ENCODE measurements around the gene SUV39H2. TPM values are rescaled to one million over a fixed set of nuclear protein-coding genes. Genes with fewer than 3 reads are reported as not detected.

SUV39H2 gene
- total and polyA plus RNA-seq, 2 experiments from 2014 or later = 9.3 to 14.6 TPM

DNA sequence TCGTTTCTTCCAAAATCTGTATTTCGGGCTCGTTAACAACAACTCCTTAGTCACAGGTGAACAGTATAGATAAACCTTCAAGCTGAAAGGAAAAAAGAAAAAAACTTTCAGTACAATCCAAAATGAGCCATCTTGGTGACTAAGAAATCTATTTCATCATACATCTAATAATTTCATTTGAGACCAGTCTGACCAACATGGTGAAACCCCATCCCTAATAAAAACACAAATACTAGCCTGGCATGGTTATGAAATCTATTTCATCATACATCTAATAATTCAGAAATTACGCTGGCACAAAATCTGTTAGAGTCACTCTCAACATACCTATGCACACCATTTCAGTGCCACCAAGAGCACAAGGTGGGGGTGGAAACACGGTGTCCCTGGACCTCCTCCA is 66.4 kb downstream of the SUV39H2 start:
- in situ Hi-C loops (cut with MboI) = no loop called here
- H3K4me1 ChIP-seq (ENCODE audit: insufficient read depth) = no peaks in the 10 kb centered on the region
- H2AFZ ChIP-seq = no peak overlapping the region
- no peak overlapping the region for H3K4me3 ChIP-seq
- no peaks in the 10 kb centered on the region for H3K9me2 ChIP-seq (ENCODE audit: insufficient read depth)
- no peaks in the 10 kb centered on the region for H4K20me1 ChIP-seq (ENCODE audit: insufficient read depth)
- WGBS, 2 experiments (ENCODE audit: low coverage in 1 of 2, low lambda C conversion rate in 2 of 2, missing lambda C conversion rate in 2 of 2) = 97 to 98% methylated on average over 5 of the region's 5 CpGs
- TF ChIP-seq EZH2phosphoT487 (IDR thresholded peaks at IDR 0.05; ENCODE audit: insufficient read depth, low read depth) = no peak
- no peak for TF ChIP-seq EZH2 (IDR thresholded peaks at IDR 0.05; ENCODE audit: insufficient read depth, poor library complexity, severe bottlenecking)
- peaks cover 12% of the 10 kb centered on the region for H3K36me3 ChIP-seq (ENCODE audit: low read depth)
- DNase-seq = peak; percentile 28
- no peak overlapping the region for H3K9ac ChIP-seq
- H3K27ac ChIP-seq = no peak overlapping the region
- no peak overlapping the region for H3K4me2 ChIP-seq (ENCODE audit: unreplicated experiment)
- H3F3A ChIP-seq (ENCODE audit: insufficient read depth) = no peaks in the 10 kb centered on the region
- peaks cover 46% of the 10 kb centered on the region for H3K79me2 ChIP-seq (ENCODE audit: insufficient read depth)
- H3K27me3 ChIP-seq (replicated peaks; ENCODE audit: insufficient read depth) = no peaks in the 10 kb centered on the region
- no peaks in the 10 kb centered on the region for H3K9me3 ChIP-seq (ENCODE audit: low read depth)

DNA sequence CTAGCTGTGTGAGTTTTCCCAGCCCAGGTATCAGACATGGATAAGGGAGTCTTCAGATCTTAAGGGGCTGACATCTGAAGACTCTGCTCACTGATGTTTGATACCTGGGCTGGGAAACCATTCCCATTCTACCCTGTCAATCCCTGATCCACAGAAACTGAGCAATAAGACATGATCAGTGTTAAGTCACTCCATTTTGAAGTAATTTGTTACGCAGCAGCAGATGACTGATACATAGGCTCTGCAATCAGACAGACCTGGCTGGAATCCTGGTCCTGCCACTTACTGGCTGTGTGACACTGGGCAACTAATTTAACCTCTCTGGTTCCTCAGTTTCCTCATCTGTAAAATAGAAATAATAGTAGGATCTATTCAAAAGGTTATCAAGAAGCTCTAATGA is 68.6 kb downstream of the SUV39H2 start:
- TF ChIP-seq EZH2 (IDR thresholded peaks at IDR 0.05; ENCODE audit: insufficient read depth, poor library complexity, severe bottlenecking) (no peak), EZH2phosphoT487 (IDR thresholded peaks at IDR 0.05; ENCODE audit: insufficient read depth, low read depth) (no peak)
- Histone ChIP-seq H2AFZ (no peak overlapping the region), H3K9ac (no peak overlapping the region), H3K27me3 (replicated peaks; ENCODE audit: insufficient read depth) (no peaks in the 10 kb centered on the region), H3K27ac (no peak overlapping the region), H3K79me2 (ENCODE audit: insufficient read depth) (peaks cover 68% of the 10 kb centered on the region), H3K9me3 (ENCODE audit: low read depth) (no peaks in the 10 kb centered on the region), H3K4me2 (ENCODE audit: unreplicated experiment) (no peak overlapping the region), H3K36me3 (ENCODE audit: low read depth) (peaks cover 12% of the 10 kb centered on the region), H3K9me2 (ENCODE audit: insufficient read depth) (no peaks in the 10 kb centered on the region), H3K4me1 (ENCODE audit: insufficient read depth) (no peaks in the 10 kb centered on the region), H3K4me3 (no peak overlapping the region), H3F3A (ENCODE audit: insufficient read depth) (peaks cover 5% of the 10 kb centered on the region), H4K20me1 (ENCODE audit: insufficient read depth) (no peaks in the 10 kb centered on the region)
- WGBS, 2 experiments (ENCODE audit: low coverage in 1 of 2, low lambda C conversion rate in 2 of 2, missing lambda C conversion rate in 2 of 2) = 100% methylated on average over 1 of the region's 1 CpG
- in situ Hi-C loops (cut with MboI) = no loop called here
- no peak for DNase-seq

DNA sequence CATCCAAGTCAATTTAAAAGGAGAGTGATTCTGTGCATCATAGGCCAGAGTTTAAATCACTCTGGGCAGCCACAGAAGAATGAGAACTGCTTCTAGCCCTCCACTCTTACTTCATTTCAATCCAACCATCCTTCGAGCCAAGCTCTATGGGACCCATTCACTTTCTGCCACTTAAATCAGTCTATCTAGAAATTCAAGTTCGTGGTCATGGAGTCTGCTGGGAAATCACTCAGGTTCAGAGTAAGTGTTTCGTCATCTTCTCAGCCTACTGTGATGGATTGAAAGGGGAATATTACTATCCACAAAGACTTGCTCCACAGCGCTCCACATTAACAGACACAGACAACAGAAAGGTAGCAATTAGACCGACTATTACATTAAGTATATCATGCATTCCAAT is 70.6 kb downstream of the SUV39H2 start:
- no peaks in the 10 kb centered on the region for H3K9me3 ChIP-seq (ENCODE audit: low read depth)
- H4K20me1 ChIP-seq (ENCODE audit: insufficient read depth) = no peaks in the 10 kb centered on the region
- no peak overlapping the region for H3K4me2 ChIP-seq (ENCODE audit: unreplicated experiment)
- in situ Hi-C loops (cut with MboI) = no loop called here
- no peak for DNase-seq
- no peaks in the 10 kb centered on the region for H3K9me2 ChIP-seq (ENCODE audit: insufficient read depth)
- peaks cover 5% of the 10 kb centered on the region for H3K4me1 ChIP-seq (ENCODE audit: insufficient read depth)
- no peak overlapping the region for H3K9ac ChIP-seq
- WGBS, 2 experiments (ENCODE audit: low coverage in 1 of 2, low lambda C conversion rate in 2 of 2, missing lambda C conversion rate in 2 of 2) = 92 to 94% methylated on average over 5 of the region's 5 CpGs
- peaks cover 19% of the 10 kb centered on the region for H3F3A ChIP-seq (ENCODE audit: insufficient read depth)
- no peak overlapping the region for H3K27ac ChIP-seq
- peaks cover 74% of the 10 kb centered on the region for H3K79me2 ChIP-seq (ENCODE audit: insufficient read depth)
- no peak overlapping the region for H2AFZ ChIP-seq
- H3K4me3 ChIP-seq = no peak overlapping the region
- TF ChIP-seq EZH2phosphoT487 (IDR thresholded peaks at IDR 0.05; ENCODE audit: insufficient read depth, low read depth) (no peak), EZH2 (IDR thresholded peaks at IDR 0.05; ENCODE audit: insufficient read depth, poor library complexity, severe bottlenecking) (no peak)
- H3K27me3 ChIP-seq (replicated peaks; ENCODE audit: insufficient read depth) = no peaks in the 10 kb centered on the region
- peaks cover 6% of the 10 kb centered on the region for H3K36me3 ChIP-seq (ENCODE audit: low read depth)

DNA sequence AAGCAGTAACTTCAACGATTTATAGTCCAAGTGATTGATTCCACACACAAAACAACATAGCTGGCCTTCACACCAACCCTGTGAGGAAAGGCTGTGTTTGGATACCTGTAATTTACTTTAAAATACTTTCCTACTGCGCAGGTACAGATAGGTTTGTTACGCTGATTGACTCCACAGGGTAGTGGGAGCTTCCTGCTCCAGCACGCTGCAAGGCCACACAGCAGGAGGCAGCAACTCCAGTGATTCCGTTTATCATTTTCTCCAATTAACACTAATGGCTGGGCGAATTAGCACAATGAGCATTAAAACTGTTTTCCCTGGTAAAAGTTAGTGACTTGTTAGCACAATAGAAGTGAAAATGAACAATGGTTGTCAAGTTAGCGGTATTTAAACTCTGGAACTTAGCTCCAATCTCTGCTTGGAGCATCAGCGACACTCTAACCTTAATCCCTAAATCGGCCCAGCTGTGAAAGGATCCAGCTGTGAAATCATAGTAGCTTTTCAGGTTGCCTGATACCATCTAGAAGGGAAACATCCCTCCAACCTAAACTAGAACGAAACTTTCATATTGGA is 74.3 kb downstream of the SUV39H2 start:
- Histone ChIP-seq H3K27me3 (replicated peaks; ENCODE audit: insufficient read depth) (no peaks in the 10 kb centered on the region), H3K9me2 (ENCODE audit: insufficient read depth) (no peaks in the 10 kb centered on the region), H3K36me3 (ENCODE audit: low read depth) (no peaks in the 10 kb centered on the region), H3K4me2 (ENCODE audit: unreplicated experiment) (peak overlapping the region; percentile 93), H3K4me1 (ENCODE audit: insufficient read depth) (peaks cover 9% of the 10 kb centered on the region), H3F3A (ENCODE audit: insufficient read depth) (peaks cover 26% of the 10 kb centered on the region), H4K20me1 (ENCODE audit: insufficient read depth) (no peaks in the 10 kb centered on the region), H3K9ac (peak overlapping the region; percentile 91), H2AFZ (peak overlapping the region; percentile 94), H3K27ac (peak overlapping the region; percentile 91), H3K4me3 (peak overlapping the region; percentile 85), H3K79me2 (ENCODE audit: insufficient read depth) (peaks cover 53% of the 10 kb centered on the region), H3K9me3 (ENCODE audit: low read depth) (no peaks in the 10 kb centered on the region)
- in situ Hi-C loops (cut with MboI) = no loop called here
- peak; percentile 41 for DNase-seq
- TF ChIP-seq EZH2phosphoT487 (IDR thresholded peaks at IDR 0.05; ENCODE audit: insufficient read depth, low read depth) = no peak
- TF ChIP-seq EZH2 (IDR thresholded peaks at IDR 0.05; ENCODE audit: insufficient read depth, poor library complexity, severe bottlenecking) = no peak
- WGBS, 2 experiments (ENCODE audit: low coverage in 1 of 2, low lambda C conversion rate in 2 of 2, missing lambda C conversion rate in 2 of 2) = 23 to 28% methylated on average over 10 of the region's 10 CpGs
